ENCODE measurements around the gene MSGN1. TPM values are rescaled to one million over a fixed set of nuclear protein-coding genes. Genes with fewer than 3 reads are reported as not detected.

Gene MSGN1
- total RNA-seq, 1 experiment from 2014 or later: not detected

GRCh38 chr2:17814601-17815000, 1.7 kb upstream of the MSGN1 start:
- no peaks in the 10 kb centered on the region for H3K79me2 ChIP-seq (ENCODE audit: insufficient read depth, low read length)
- H2AFZ ChIP-seq (ENCODE audit: low read depth, low read length, poor library complexity, severe bottlenecking): no peak overlapping the region
- ChIA-PET CTCF (no interaction called here), POLR2A (no interaction called here), RAD21 (ENCODE audit: low non-redundant PET in 1 of 2, low total read pairs in 2 of 2, uncharacterized antibody in 2 of 2, unreplicated experiment in 2 of 2) (interaction anchor here in 1 of 2 experiments (0.6 kb wide), 1 partner anchor 505 kb away, joined by 8 read pairs; no protein-coding TSS in a partner anchor)
- intact Hi-C loops (cut with micrococcal nuclease): no loop called here
- no peaks in the 10 kb centered on the region for H3K36me3 ChIP-seq (ENCODE audit: control insufficient read depth in 1 of 2, insufficient read depth in 2 of 2, low read length in 2 of 2)
- H3K4me3 ChIP-seq (replicated peaks in 1 of 2; ENCODE audit: low read depth in 1 of 2, low read length in 2 of 2): no peak overlapping the region
- peaks cover 0 to 5% of the 10 kb centered on the region in 2 experiments; a peak in 1 of 4 replicates for H3K4me1 ChIP-seq (ENCODE audit: control insufficient read depth in 1 of 2, insufficient read depth in 2 of 2, low read length in 2 of 2)
- H3K9ac ChIP-seq (ENCODE audit: low read length): no peak overlapping the region
- no peak for TF ChIP-seq EGR1 (IDR thresholded peaks at IDR 0.05; ENCODE audit: low read depth)
- TF ChIP-seq SIN3A (IDR thresholded peaks at IDR 0.05; ENCODE audit: low read depth): no peak
- no peak for TF ChIP-seq POLR2AphosphoS5 (IDR thresholded peaks at IDR 0.05; ENCODE audit: low read depth, low read length)
- no peak for TF ChIP-seq EZH2 (IDR thresholded peaks at IDR 0.05)
- no peak for TF ChIP-seq CEBPB (IDR thresholded peaks at IDR 0.05; ENCODE audit: low read depth)
- no peak for TF ChIP-seq JUND (IDR thresholded peaks at IDR 0.05)
- TF ChIP-seq FOSL1 (IDR thresholded peaks at IDR 0.05; ENCODE audit: low read depth): no peak
- TF ChIP-seq CTCF (IDR thresholded peaks at IDR 0.05 in 2 of 3, conservative IDR thresholded peaks at IDR 0.05 in 1 of 3; ENCODE audit: borderline replicate concordance in 1 of 3, insufficient read depth in 1 of 3, low read depth in 2 of 3, low read length in 2 of 3): no peak
- TF ChIP-seq SP1 (IDR thresholded peaks at IDR 0.05; ENCODE audit: low read depth): no peak
- no peak for TF ChIP-seq YY1 (IDR thresholded peaks at IDR 0.05; ENCODE audit: extremely low read depth, insufficient replicate concordance, low read depth, low read length)
- TF ChIP-seq ZBTB33 (IDR thresholded peaks at IDR 0.05; ENCODE audit: extremely low read depth, insufficient replicate concordance, low read length): no peak
- no peak for TF ChIP-seq ATF3 (IDR thresholded peaks at IDR 0.05)
- TF ChIP-seq CBX3 (IDR thresholded peaks at IDR 0.05; ENCODE audit: low read depth): no peak
- no peak for TF ChIP-seq RAD21 (IDR thresholded peaks at IDR 0.05; ENCODE audit: low read depth)
- no peak for TF ChIP-seq REST (IDR thresholded peaks at IDR 0.05; ENCODE audit: low read depth)
- TF ChIP-seq ZNF274 (IDR thresholded peaks at IDR 0.05; ENCODE audit: low read depth, low read length): no peak
- no peak for TF ChIP-seq ELF1 (IDR thresholded peaks at IDR 0.05; ENCODE audit: borderline replicate concordance, low read depth)
- no peak for TF ChIP-seq MAX (IDR thresholded peaks at IDR 0.05)
- TF ChIP-seq ZFX (IDR thresholded peaks at IDR 0.05): no peak
- TF ChIP-seq EZH2phosphoT487 (IDR thresholded peaks at IDR 0.05; ENCODE audit: borderline replicate concordance): no peak
- BruUV-seq (replicated peaks): no TSS peak
- no peaks in the 10 kb centered on the region for H3K9me3 ChIP-seq (ENCODE audit: control insufficient read depth in 1 of 2, insufficient read depth in 1 of 2, low read depth in 1 of 2, low read length in 2 of 2)
- no peaks in the 10 kb centered on the region for H3K9me2 ChIP-seq (ENCODE audit: insufficient read depth)
- no peak for DNase-seq (ENCODE audit: low read depth, low spot score)
- no peaks in the 10 kb centered on the region for H4K20me1 ChIP-seq (ENCODE audit: insufficient read depth)
- H3K4me2 ChIP-seq (ENCODE audit: low read length): no peak overlapping the region
- no peaks in the 10 kb centered on the region for H3K27me3 ChIP-seq (ENCODE audit: insufficient read depth, low read length)
- H3K27ac ChIP-seq (ENCODE audit: low read depth, low read length): no peak overlapping the region
- no peak for ATAC-seq

All from HCT116 (cell line).